Thyroid gland (tissue), 4 donors: ENCODE results near the gene KBTBD7. TPM values are rescaled to one million over a fixed set of nuclear protein-coding genes. Genes with fewer than 3 reads are reported as not detected.
A peak's percentile ranks its signal among the peaks of the same experiment; 100 is the strongest.

Experiments used
- DNase-seq, 2 donors: peaks; one replicate each; pipeline ENCODE4 v3.0.0-alpha.2; 2019
- H3K27ac ChIP-seq, 3 donors: fragments of 200-600 bp; sonication (generic); 1 replicate in 2 of 3; 2 replicates in 1 of 3; pipeline ENCODE4 v1.5.1; 2016 to 2019; ENCODE audit warnings: mild to moderate bottlenecking in 1 of 3, moderate library complexity in 1 of 3
- H3K27me3 ChIP-seq: fragments of 200-600 bp; sonication (generic); one replicate; pipeline ENCODE4 v1.5.1; 2019
- H3K36me3 ChIP-seq, 2 donors: fragments of 200-600 bp; sonication (generic); one replicate each; pipeline ENCODE4 v1.5.1; 2016 to 2019
- H3K4me1 ChIP-seq, 2 donors: fragments of 200-600 bp; sonication (generic); one replicate each; pipeline ENCODE4 v1.5.1; 2017 to 2019
- H3K4me3 ChIP-seq, 3 donors: fragments of 200-600 bp; sonication (generic); replicated peaks in 1 of 3; 1 replicate in 2 of 3; 2 replicates in 1 of 3; pipeline ENCODE4 v1.5.1; 2016; ENCODE audit warnings: mild to moderate bottlenecking in 1 of 3
- H3K9me3 ChIP-seq: fragments of 200-600 bp; sonication (generic); one replicate; pipeline ENCODE4 v1.5.1; 2017
- CTCF ChIP-seq, 6 experiments: fragments of 200-600 bp in 3 of 6; fragments of 450-650 bp in 3 of 6; sonication (generic) in 3 of 6; IDR thresholded peaks; one replicate each; pipeline ENCODE4 v1.5.1; 2016 to 2019; ENCODE audit warnings: antibody characterized with exemption in 6 of 6, mild to moderate bottlenecking in 2 of 6, inconsistent platforms in 1 of 6, moderate library complexity in 1 of 6
- POLR2A ChIP-seq, 2 donors: fragments of 450-650 bp; IDR thresholded peaks; one replicate each; pipeline ENCODE4 v1.6.1; 2017; ENCODE audit warnings: antibody characterized with exemption in 2 of 2, mild to moderate bottlenecking in 2 of 2, moderate library complexity in 1 of 2
- WGBS, 2 donors: methylation state at CpG; one replicate each; pipeline ENCODE4 v1.1.5; 2017; 5-methylcytosine and 5-hydroxymethylcytosine counted together
- intact Hi-C: fragments of 100-400 bp; cut with DNase I; formaldehyde crosslinking; loops from one replicate; pipeline ENCODE4 v1.15.1; 2023
- total RNA-seq, 4 donors: library from RNA; depleted of rRNA; stranded (reverse); fragments of >200 nt; gene quantifications; one replicate each; pipeline ENCODE4 v1.2.3, GENCODE V29; 2016

The KBTBD7 gene
- total RNA-seq, 4 donors from 2014 or later, result 11.4 to 19.2 (median 14.6) TPM

GRCh38 chr13:41199526-41199925, 5.2 kb upstream of the KBTBD7 start:
- intact Hi-C loops, result no loop called here
- no peak overlapping the region for H3K4me3 ChIP-seq
- TF ChIP-seq POLR2A (IDR thresholded peaks at IDR 0.05) (no peak), CTCF (IDR thresholded peaks at IDR 0.05) (no peak)
- H3K9me3 ChIP-seq, result no peaks in the 10 kb centered on the region
- WGBS, 2 donors, result 84 to 90% methylated on average over 2 of the region's 2 CpGs
- H3K36me3 ChIP-seq, result no peaks in the 10 kb centered on the region
- H3K27me3 ChIP-seq, result no peaks in the 10 kb centered on the region
- DNase-seq, result no peak
- no peak overlapping the region for H3K27ac ChIP-seq
- H3K4me1 ChIP-seq, result no peaks in the 10 kb centered on the region

GRCh38 chr13:41199079-41199478, 4.7 kb upstream of the KBTBD7 start:
- DNase-seq, result no peak
- no peak overlapping the region for H3K4me3 ChIP-seq
- H3K9me3 ChIP-seq, result no peaks in the 10 kb centered on the region
- H3K36me3 ChIP-seq, result no peaks in the 10 kb centered on the region
- WGBS, 2 donors, result 86 to 90% methylated on average over 5 of the region's 5 CpGs
- no peak overlapping the region for H3K27ac ChIP-seq
- TF ChIP-seq POLR2A (IDR thresholded peaks at IDR 0.05) (no peak), CTCF (IDR thresholded peaks at IDR 0.05) (no peak)
- H3K27me3 ChIP-seq, result no peaks in the 10 kb centered on the region
- no peaks in the 10 kb centered on the region for H3K4me1 ChIP-seq
- intact Hi-C loops, result no loop called here

GRCh38 chr13:41196620-41197019, 2.3 kb upstream of the KBTBD7 start:
- H3K27ac ChIP-seq, result no peak overlapping the region
- no peaks in the 10 kb centered on the region for H3K9me3 ChIP-seq
- no peak for DNase-seq
- H3K4me3 ChIP-seq, result no peak overlapping the region
- intact Hi-C loops, result no loop called here
- H3K27me3 ChIP-seq, result no peaks in the 10 kb centered on the region
- H3K36me3 ChIP-seq, result no peaks in the 10 kb centered on the region
- 65 to 76% methylated on average over 2 of the region's 2 CpGs for WGBS, 2 donors
- TF ChIP-seq POLR2A (IDR thresholded peaks at IDR 0.05) (no peak), CTCF (IDR thresholded peaks at IDR 0.05) (no peak)
- H3K4me1 ChIP-seq, result peaks cover 0 to 15% of the 10 kb centered on the region in 2 donors

GRCh38 chr13:41196011-41196410, 1.6 kb upstream of the KBTBD7 start:
- Histone ChIP-seq H3K27me3 (no peaks in the 10 kb centered on the region), H3K4me1 (peaks cover 2 to 15% of the 10 kb centered on the region in 2 donors), H3K9me3 (no peaks in the 10 kb centered on the region), H3K36me3 (no peaks in the 10 kb centered on the region), H3K27ac (no peak overlapping the region), H3K4me3 (no peak overlapping the region)
- no peak for DNase-seq
- intact Hi-C loops, result no loop called here
- TF ChIP-seq CTCF (IDR thresholded peaks at IDR 0.05), result no peak
- no peak for TF ChIP-seq POLR2A (IDR thresholded peaks at IDR 0.05)

GRCh38 chr13:41193469-41193868, 900 bp downstream of the KBTBD7 start:
- no peak for TF ChIP-seq POLR2A (IDR thresholded peaks at IDR 0.05)
- no peak for TF ChIP-seq CTCF (IDR thresholded peaks at IDR 0.05)
- peak overlapping the region in 1 of 3 donors; percentile 61 for H3K27ac ChIP-seq
- H3K36me3 ChIP-seq, result no peaks in the 10 kb centered on the region
- no peaks in the 10 kb centered on the region for H3K9me3 ChIP-seq
- DNase-seq, result peak in 1 of 2 donors; percentile 3
- intact Hi-C loops, result no loop called here
- H3K4me3 ChIP-seq, result peak overlapping the region in 1 of 3 donors; percentile 53
- H3K27me3 ChIP-seq, result no peaks in the 10 kb centered on the region
- peaks cover 6 to 25% of the 10 kb centered on the region in 2 donors for H3K4me1 ChIP-seq
- 97% methylated on average over 17 to 18 of the region's 18 CpGs for whole genome bisulfite sequencing, 2 donors
